H1 (cell line): Measurements from ENCODE around the gene GPR39. TPM values are rescaled to one million over a fixed set of nuclear protein-coding genes. Genes with fewer than 3 reads are reported as not detected.

Experiments
- CTCF ChIA-PET: fragments of 300-600 bp; sonication (Branson Sonifier 250); formaldehyde crosslinking; loops from one replicate; lab custom pipeline; 2021; ENCODE audit not compliant: partially characterized antibody; lab: Charles Lee
- POLR2A ChIA-PET: fragments of 300-600 bp; sonication (Branson Sonifier 250); formaldehyde crosslinking; loops from one replicate; lab custom pipeline; 2021; ENCODE audit warnings: inconsistent platforms; ENCODE audit not compliant: partially characterized antibody; lab: Charles Lee
- DNase-seq, 2 experiments: peaks; one replicate each; pipeline versions ENCODE4 v3.0.0 to v3.0.0-alpha.2; 2010 to 2022; ENCODE audit warnings: low spot score in 2 of 2, low read depth in 1 of 2, mixed read lengths in 1 of 2
- FAIRE-seq: peaks from 2 replicates; lab custom pipeline; 2011; peaks lifted over from hg19 to GRCh38; lab: Jason Lieb, UNC
- H2AFZ ChIP-seq: 2 replicates; pipeline ENCODE4 v1.8.1; 2012; ENCODE audit warnings: low read length, inconsistent platforms
- H2AK5ac ChIP-seq: 2 replicates; pipeline ENCODE4 v1.6.1; 2013; ENCODE audit warnings: low read depth, low read length
- H2BK120ac ChIP-seq: replicated peaks from 2 replicates; pipeline ENCODE3; 2013; ENCODE audit warnings: low read depth, low read length, inconsistent platforms
- H2BK12ac ChIP-seq: 2 replicates; pipeline ENCODE4 v1.6.1; 2013; ENCODE audit warnings: low read depth, low read length
- H2BK15ac ChIP-seq: 2 replicates; pipeline ENCODE4 v1.6.1; 2013; ENCODE audit warnings: low read length
- H2BK20ac ChIP-seq: 2 replicates; pipeline ENCODE4 v1.6.1; 2013; ENCODE audit warnings: low read length
- H2BK5ac ChIP-seq: 2 replicates; pipeline ENCODE4 v1.6.1; 2013; ENCODE audit warnings: low read depth, low read length
- H3K14ac ChIP-seq: 2 replicates; pipeline ENCODE4 v1.6.1; 2013; ENCODE audit warnings: inconsistent platforms; ENCODE audit not compliant: insufficient read length
- H3K18ac ChIP-seq: 2 replicates; pipeline ENCODE4 v1.6.1; 2013; ENCODE audit warnings: low read length; ENCODE audit errors: extremely low read depth
- H3K23ac ChIP-seq: 2 replicates; pipeline ENCODE4 v1.6.1; 2013; ENCODE audit warnings: inconsistent platforms; ENCODE audit not compliant: insufficient read length
- H3K23me2 ChIP-seq: 2 replicates; pipeline ENCODE4 v1.6.1; 2013; ENCODE audit warnings: low read depth, low read length
- H3K27ac ChIP-seq: 2 replicates; pipeline ENCODE4 v1.6.1; 2011; ENCODE audit warnings: low read depth, low read length, inconsistent platforms
- H3K27me3 ChIP-seq, 4 experiments: replicated peaks in 1 of 4; 1 replicate in 1 of 4; 2 replicates in 3 of 4; pipeline versions ENCODE4 v1.6.1 to v1.8.1; 2011 to 2013; ENCODE audit warnings: low read length in 3 of 4, mild to moderate bottlenecking in 3 of 4, inconsistent platforms in 2 of 4, mixed read lengths in 2 of 4, moderate library complexity in 1 of 4; ENCODE audit not compliant: control insufficient read depth in 3 of 4, insufficient read depth in 3 of 4; ENCODE audit errors: extremely low read depth in 1 of 4
- H3K36me3 ChIP-seq, 4 experiments: 2 replicates each; pipeline versions ENCODE4 v1.6.1 to v1.8.1; 2011 to 2013; ENCODE audit warnings: mild to moderate bottlenecking in 4 of 4, low read length in 3 of 4, moderate library complexity in 2 of 4, control low read depth in 1 of 4, inconsistent platforms in 1 of 4; ENCODE audit not compliant: insufficient read depth in 4 of 4, control insufficient read depth in 2 of 4
- H3K4ac ChIP-seq: replicated peaks from 2 replicates; pipeline ENCODE3; 2013; ENCODE audit warnings: low read length, low read depth, mixed read lengths, inconsistent platforms; ENCODE audit not compliant: insufficient read length
- H3K4me1 ChIP-seq, 4 experiments: replicated peaks in 1 of 4; 1 replicate in 1 of 4; 2 replicates in 3 of 4; pipeline versions ENCODE4 v1.6.1 to v1.8.1; 2011 to 2013; ENCODE audit warnings: low read length in 3 of 4, inconsistent platforms in 2 of 4, mixed read lengths in 1 of 4; ENCODE audit not compliant: insufficient read depth in 4 of 4, control insufficient read depth in 3 of 4
- H3K4me2 ChIP-seq, 2 experiments: 2 replicates each; pipeline versions ENCODE4 v1.6.1 to v1.8.1; 2011 to 2013; ENCODE audit warnings: low read depth in 2 of 2, low read length in 2 of 2, control low read depth in 1 of 2, inconsistent platforms in 1 of 2, mild to moderate bottlenecking in 1 of 2; ENCODE audit not compliant: insufficient read depth in 1 of 2
- H3K4me3 ChIP-seq, 4 experiments: fragments of 200-600, 300-600 bp in 1 of 4; sonication (generic), shearing (Covaris generic), sonication (Bioruptor Twin) in 1 of 4; 2 replicates each; pipeline versions ENCODE4 v1.5.1 to v1.8.1; 2011 to 2016; ENCODE audit warnings: low read length in 4 of 4, low read depth in 3 of 4, control low read depth in 2 of 4, inconsistent platforms in 2 of 4, mild to moderate bottlenecking in 2 of 4, mixed read lengths in 1 of 4, moderate library complexity in 1 of 4; ENCODE audit not compliant: insufficient read depth in 2 of 4; ENCODE audit errors: extremely low read depth in 1 of 4
- H3K56ac ChIP-seq: replicated peaks from 2 replicates; pipeline ENCODE3; 2013; ENCODE audit warnings: low read depth, mild to moderate bottlenecking, mixed read lengths, low read length, inconsistent platforms; ENCODE audit not compliant: insufficient read length
- H3K79me1 ChIP-seq: 2 replicates; pipeline ENCODE4 v1.6.1; 2013; ENCODE audit warnings: low read depth, low read length, control low read depth
- H3K79me2 ChIP-seq, 2 experiments: 2 replicates each; pipeline versions ENCODE4 v1.6.1 to v1.8.1; 2012 to 2013; ENCODE audit warnings: low read length in 2 of 2, mild to moderate bottlenecking in 2 of 2, inconsistent platforms in 1 of 2; ENCODE audit not compliant: insufficient read depth in 2 of 2, control insufficient read depth in 1 of 2
- H3K9ac ChIP-seq, 4 experiments: replicated peaks in 1 of 4; 1 replicate in 1 of 4; 2 replicates in 3 of 4; pipeline versions ENCODE4 v1.6.1 to v1.8.1; 2011 to 2013; ENCODE audit warnings: low read depth in 3 of 4, low read length in 3 of 4, control low read depth in 2 of 4, mild to moderate bottlenecking in 2 of 4, moderate library complexity in 2 of 4, inconsistent platforms in 1 of 4; ENCODE audit errors: extremely low read depth in 1 of 4
- H3K9me3 ChIP-seq, 2 experiments: 2 replicates each; pipeline versions ENCODE4 v1.6.1 to v1.8.1; 2012 to 2013; ENCODE audit warnings: mild to moderate bottlenecking in 2 of 2, moderate library complexity in 2 of 2, control low read depth in 1 of 2, inconsistent platforms in 1 of 2, low read depth in 1 of 2, low read length in 1 of 2, mixed read lengths in 1 of 2; ENCODE audit not compliant: insufficient read depth in 2 of 2
- H4K20me1 ChIP-seq, 2 experiments: replicated peaks in 1 of 2; 2 replicates each; pipeline versions ENCODE3 to v1.8.1; 2011 to 2013; ENCODE audit warnings: inconsistent platforms in 2 of 2, low read length in 2 of 2, mild to moderate bottlenecking in 1 of 2; ENCODE audit not compliant: insufficient read depth in 2 of 2, control insufficient read depth in 1 of 2
- H4K5ac ChIP-seq: 2 replicates; pipeline ENCODE4 v1.6.1; 2013; ENCODE audit warnings: low read length, low read depth, mixed read lengths, inconsistent platforms; ENCODE audit not compliant: insufficient read length
- H4K8ac ChIP-seq: 2 replicates; pipeline ENCODE4 v1.8.0; 2013; ENCODE audit warnings: mild to moderate bottlenecking, moderate library complexity, low read length, inconsistent platforms; ENCODE audit not compliant: insufficient read depth; ENCODE audit errors: extremely low read depth
- H4K91ac ChIP-seq: replicated peaks from 2 replicates; pipeline ENCODE3; 2013; ENCODE audit warnings: low read length, mixed read lengths, inconsistent platforms; ENCODE audit not compliant: insufficient read length
- BCL11A ChIP-seq, 2 experiments: IDR thresholded peaks; one replicate each; pipeline ENCODE4 v1.6.1; 2011; ENCODE audit warnings: low read depth in 2 of 2, low read length in 2 of 2, mild to moderate bottlenecking in 2 of 2
- CBX5 ChIP-seq: fragments of 300-800, 300-1000 bp; sonication (generic); IDR thresholded peaks from 2 replicates; pipeline ENCODE4 v1.7.1; 2016; ENCODE audit warnings: antibody characterized with exemption, low read length, low read depth
- CBX8 ChIP-seq: fragments of 300-800, 300-1000 bp; sonication (generic); IDR thresholded peaks from 2 replicates; pipeline ENCODE4 v1.7.1; 2016; ENCODE audit warnings: low read depth, low read length, borderline replicate concordance
- CHD1 ChIP-seq: IDR thresholded peaks from 2 replicates; pipeline ENCODE4 v1.6.1; 2012; ENCODE audit warnings: low read depth, low read length, improper control_type of control experiment
- GABPA ChIP-seq: IDR thresholded peaks from 2 replicates; pipeline ENCODE4 v1.6.1; 2011; ENCODE audit warnings: mild to moderate bottlenecking, low read length, moderate library complexity, borderline replicate concordance; ENCODE audit not compliant: insufficient read depth
- KDM1A ChIP-seq: fragments of 200-600, 300-600 bp; sonication (generic); IDR thresholded peaks from 2 replicates; pipeline ENCODE4 v1.7.1; 2016; ENCODE audit warnings: mild to moderate bottlenecking, low read length, borderline replicate concordance
- KDM5A ChIP-seq: fragments of 200-600 bp; IDR thresholded peaks from 2 replicates; pipeline ENCODE4 v1.7.1; 2012; ENCODE audit warnings: mild to moderate bottlenecking, low read length, inconsistent platforms, mixed read lengths
- NRF1 ChIP-seq: IDR thresholded peaks from 2 replicates; pipeline ENCODE4 v1.6.1; 2011; ENCODE audit warnings: mild to moderate bottlenecking, low read depth, low read length, improper control_type of control experiment
- PHF8 ChIP-seq: fragments of 200-600 bp; sonication (generic); conservative IDR thresholded peaks from 2 replicates; pipeline ENCODE4 v1.7.1; 2012; ENCODE audit warnings: low read depth, mild to moderate bottlenecking, inconsistent platforms, low read length, moderate library complexity
- RXRA ChIP-seq: IDR thresholded peaks from 2 replicates; pipeline ENCODE4 v1.6.1; 2011; ENCODE audit warnings: low read depth, mild to moderate bottlenecking, low read length, moderate library complexity; ENCODE audit not compliant: insufficient read depth
- SRF ChIP-seq: IDR thresholded peaks from 2 replicates; pipeline ENCODE4 v1.6.1; 2011; ENCODE audit warnings: mild to moderate bottlenecking, low read depth, low read length, moderate library complexity
- TAF1 ChIP-seq: IDR thresholded peaks from 2 replicates; pipeline ENCODE4 v1.6.1; 2011; ENCODE audit warnings: mild to moderate bottlenecking, low read depth, low read length
- ZNF274 ChIP-seq: IDR thresholded peaks from 2 replicates; pipeline ENCODE4 v1.7.0; 2012; ENCODE audit warnings: low read length, borderline replicate concordance; ENCODE audit errors: extremely low read depth
- WGBS, 2 experiments: shearing (Covaris generic) in 1 of 2; methylation state at CpG; one replicate each; pipeline versions ENCODE4 v1.1.6 to v1.1.7; 2013 to 2015; ENCODE audit warnings: low lambda C conversion rate in 2 of 2, mixed read lengths in 2 of 2, inconsistent platforms in 1 of 2, low coverage in 1 of 2, missing lambda C conversion rate in 1 of 2; ENCODE audit not compliant: insufficient replicate concordance in 2 of 2, insufficient coverage in 1 of 2, insufficient read length in 1 of 2; ENCODE audit errors: extremely low coverage in 1 of 2, missing lambda C conversion rate in 1 of 2; 5-methylcytosine and 5-hydroxymethylcytosine counted together
- polyA plus RNA-seq, 7 experiments: library from polyadenylated mRNA; depleted of rRNA in 3 of 7; stranded (reverse) in 5 of 7; unstranded in 2 of 7; fragments of >200 nt in 5 of 7; fragments of 200-250 nt in 2 of 7; gene quantifications; 1 replicate in 5 of 7; 2 replicates in 1 of 7; 4 replicates in 1 of 7; pipeline versions ENCODE4 v1.2.1 to v1.2.3, GENCODE V29; 2011 to 2013; ENCODE audit warnings: missing spikeins in 2 of 7, mixed read lengths in 2 of 7
- total RNA-seq: library from RNA; stranded (reverse); fragmentation: NEBNext Ultra II Directional; extraction: Animal tissue kit (Norgen Biotek cat#: 25700); gene quantifications from 2 replicates; pipeline ENCODE4 v1.2.1, GENCODE V29; 2021
- TF ChIP-seq, protein P1 (sequence below): IDR thresholded peaks from 2 replicates; pipeline ENCODE4 v1.6.1; 2012; ENCODE audit warnings: inconsistent platforms

Gene GPR39
- total and polyA plus RNA-seq, 2 of the 8 experiments (the other 6 are each of a cell fraction or from before 2014, with no cell fraction given): 0.63 to 2.7 TPM

DNA sequence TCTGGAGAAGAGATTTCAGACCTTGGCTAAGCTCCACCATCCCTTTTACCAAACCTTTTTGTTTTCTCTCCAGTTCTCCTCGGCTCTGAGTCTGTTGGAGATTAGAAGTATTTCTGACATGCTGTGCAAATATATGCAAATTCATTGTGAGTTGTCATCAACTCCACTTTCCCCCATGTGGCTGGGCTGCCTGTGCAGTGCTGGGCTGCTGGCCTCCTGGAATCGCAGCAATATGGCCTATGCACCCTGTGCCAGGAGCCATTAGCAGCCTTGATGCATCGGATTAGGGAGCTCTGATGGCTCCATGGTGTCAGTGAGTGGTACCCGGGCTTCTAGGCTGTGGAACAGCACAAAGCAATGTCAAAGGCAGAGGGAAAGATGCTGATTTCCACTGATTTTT is 80.0 kb downstream of the GPR39 start:
- no peak for FAIRE-seq
- WGBS, 2 experiments: 75% methylated on average over 4 of the region's 4 CpGs; no CpG with 5 or more reads in 1 of the 2 experiments
- CTCF ChIA-PET: interaction anchor here (0.8 kb wide), 1 partner anchor 23 kb away, joined by 4 read pairs; no protein-coding TSS in a partner anchor
- Histone ChIP-seq H3K4ac (no peak overlapping the region), H4K8ac (no peak overlapping the region), H2BK20ac (no peak overlapping the region), H2BK12ac (no peak overlapping the region), H2BK15ac (no peak overlapping the region), H3K36me3 (no peaks in the 10 kb centered on the region), H3K18ac (no peak overlapping the region), H3K9me3 (no peaks in the 10 kb centered on the region), H3K4me2 (no peak overlapping the region), H3K4me3 (no peak overlapping the region), H4K91ac (no peak overlapping the region), H2AK5ac (no peak overlapping the region), H3K27ac (no peak overlapping the region), H4K20me1 (no peaks in the 10 kb centered on the region), H2BK5ac (no peak overlapping the region), H3K79me1 (no peaks in the 10 kb centered on the region), H3K56ac (no peak overlapping the region), H3K14ac (no peak overlapping the region), H3K9ac (no peak overlapping the region), H3K23me2 (no peaks in the 10 kb centered on the region), H3K79me2 (no peaks in the 10 kb centered on the region), H4K5ac (no peak overlapping the region), H2BK120ac (no peak overlapping the region), H3K23ac (no peak overlapping the region), H2AFZ (no peak overlapping the region), H3K27me3 (no peaks in the 10 kb centered on the region), H3K4me1 (no peaks in the 10 kb centered on the region)
- POLR2A ChIA-PET: no interaction called here
- DNase-seq: no peak
- TF ChIP-seq NRF1 (no peak), RXRA (no peak), CBX5 (no peak), ZNF274 (no peak), SRF (no peak), BCL11A (IDR thresholded peaks at IDR 0.05; ENCODE audit: low read depth in 2 of 2, low read length in 2 of 2) (no peak), CBX8 (no peak), KDM5A (no peak), CHD1 (no peak), GABPA (no peak), PHF8 (no peak), TAF1 (no peak), KDM1A (no peak)
- TF ChIP-seq, protein P1, sequence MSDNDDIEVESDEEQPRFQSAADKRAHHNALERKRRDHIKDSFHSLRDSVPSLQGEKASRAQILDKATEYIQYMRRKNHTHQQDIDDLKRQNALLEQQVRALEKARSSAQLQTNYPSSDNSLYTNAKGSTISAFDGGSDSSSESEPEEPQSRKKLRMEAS: no peak
